Upper lobe of left lung (tissue), 6 donors: ENCODE results near the gene FGF1. TPM values are rescaled to one million over a fixed set of nuclear protein-coding genes. Genes with fewer than 3 reads are reported as not detected.

ENCODE experiments used
- ATAC-seq, 2 donors: fragments of 200-7000 bp; cut with Tn5 transposase; one replicate each; pipeline ENCODE4 v1.9.1; 2022; ENCODE audit warnings: mild to moderate bottlenecking in 2 of 2, moderate library complexity in 2 of 2; ENCODE audit not compliant: low FRiP score in 2 of 2
- DNase-seq, 2 donors: peaks; one replicate each; pipeline ENCODE4 v3.0.0-alpha.2; 2019 to 2020
- H3K27ac ChIP-seq, 4 donors: fragments of 200-600 bp; sonication (generic); one replicate each; pipeline ENCODE4 v1.5.1; 2016 to 2019
- H3K27me3 ChIP-seq, 4 donors: fragments of 200-600 bp; sonication (generic); one replicate each; pipeline ENCODE4 v1.5.1; 2017 to 2019
- H3K36me3 ChIP-seq, 4 donors: fragments of 200-600 bp; sonication (generic); one replicate each; pipeline ENCODE4 v1.5.1; 2016 to 2019
- H3K4me1 ChIP-seq, 4 donors: fragments of 200-600 bp; sonication (generic); one replicate each; pipeline ENCODE4 v1.5.1; 2018 to 2019
- H3K4me3 ChIP-seq, 4 donors: fragments of 200-600 bp; sonication (generic); one replicate each; pipeline ENCODE4 v1.5.1; 2017 to 2019; ENCODE audit warnings: mild to moderate bottlenecking in 2 of 4, moderate library complexity in 1 of 4
- H3K9me3 ChIP-seq, 4 donors: fragments of 200-600 bp; sonication (generic); one replicate each; pipeline ENCODE4 v1.5.1; 2018 to 2019
- EP300 ChIP-seq, 4 donors: sonication (generic); formaldehyde crosslinking; IDR thresholded peaks; one replicate each; pipeline ENCODE4 v1.5.1; 2017; ENCODE audit warnings: antibody characterized with exemption in 4 of 4, control low read depth in 2 of 4
- POLR2A ChIP-seq, 4 donors: fragments of 450-650 bp; IDR thresholded peaks; one replicate each; pipeline ENCODE4 v1.5.1; 2016 to 2017; ENCODE audit warnings: antibody characterized with exemption in 4 of 4, mild to moderate bottlenecking in 2 of 4
- POLR2AphosphoS5 ChIP-seq, 2 donors: sonication (generic); formaldehyde crosslinking; IDR thresholded peaks; one replicate each; pipeline ENCODE4 v1.5.1; 2017; ENCODE audit warnings: antibody characterized with exemption in 2 of 2
- WGBS, 2 donors: methylation state at CpG; one replicate each; pipeline ENCODE4 v1.1.5; 2017 to 2018; 5-methylcytosine and 5-hydroxymethylcytosine counted together
- total RNA-seq, 6 donors: library from RNA; depleted of rRNA in 4 of 6; stranded (reverse); fragments of >200 nt in 4 of 6; gene quantifications; one replicate each; pipeline versions ENCODE4 v1.1.0 to v1.2.1, GENCODE V29; 2016 to 2021
- TF ChIP-seq, protein P1 (sequence below), 6 experiments: fragments of 450-650 bp in 4 of 6; fragments of 200-600 bp in 2 of 6; sonication (generic) in 2 of 6; IDR thresholded peaks; one replicate each; pipeline ENCODE4 v1.5.1; 2016 to 2019; ENCODE audit warnings: antibody characterized with exemption in 6 of 6
- donor health status: DM: no; HTN: no; CAD: no; lungs with moderate emphysema.
- donor health status: DM: no; HTN: yes; CAD: no; lungs with severe emphysema.

Gene FGF1
- total RNA-seq, 6 donors from 2014 or later, result 0.63 to 1.3 (median 0.77) TPM; not detected in 2

DNA sequence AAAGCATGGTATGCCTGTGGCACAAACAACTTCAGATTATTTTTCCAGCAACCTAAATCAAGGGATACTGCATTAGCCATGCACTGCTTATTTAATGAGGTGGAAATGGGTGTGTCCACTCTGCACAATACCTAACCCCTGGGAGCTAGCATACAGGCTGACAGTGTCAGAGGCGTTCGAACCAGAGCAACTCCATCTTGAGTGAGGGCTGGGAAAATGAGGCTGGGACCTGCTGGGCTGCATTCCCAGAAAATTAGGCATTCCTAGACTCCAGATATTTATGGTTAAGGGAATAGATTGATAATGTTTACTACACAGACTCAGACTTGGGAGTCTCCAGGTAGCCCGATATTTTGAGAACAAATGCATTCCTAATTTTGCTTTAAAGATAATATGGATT, 2.8 kb downstream of the FGF1 start:
- H3K9me3 ChIP-seq, result no peaks in the 10 kb centered on the region
- WGBS, 2 donors, result 85 to 87% methylated on average over 3 of the region's 3 CpGs
- no peak for TF ChIP-seq POLR2AphosphoS5 (IDR thresholded peaks at IDR 0.05)
- TF ChIP-seq, protein P1, sequence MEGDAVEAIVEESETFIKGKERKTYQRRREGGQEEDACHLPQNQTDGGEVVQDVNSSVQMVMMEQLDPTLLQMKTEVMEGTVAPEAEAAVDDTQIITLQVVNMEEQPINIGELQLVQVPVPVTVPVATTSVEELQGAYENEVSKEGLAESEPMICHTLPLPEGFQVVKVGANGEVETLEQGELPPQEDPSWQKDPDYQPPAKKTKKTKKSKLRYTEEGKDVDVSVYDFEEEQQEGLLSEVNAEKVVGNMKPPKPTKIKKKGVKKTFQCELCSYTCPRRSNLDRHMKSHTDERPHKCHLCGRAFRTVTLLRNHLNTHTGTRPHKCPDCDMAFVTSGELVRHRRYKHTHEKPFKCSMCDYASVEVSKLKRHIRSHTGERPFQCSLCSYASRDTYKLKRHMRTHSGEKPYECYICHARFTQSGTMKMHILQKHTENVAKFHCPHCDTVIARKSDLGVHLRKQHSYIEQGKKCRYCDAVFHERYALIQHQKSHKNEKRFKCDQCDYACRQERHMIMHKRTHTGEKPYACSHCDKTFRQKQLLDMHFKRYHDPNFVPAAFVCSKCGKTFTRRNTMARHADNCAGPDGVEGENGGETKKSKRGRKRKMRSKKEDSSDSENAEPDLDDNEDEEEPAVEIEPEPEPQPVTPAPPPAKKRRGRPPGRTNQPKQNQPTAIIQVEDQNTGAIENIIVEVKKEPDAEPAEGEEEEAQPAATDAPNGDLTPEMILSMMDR (IDR thresholded peaks at IDR 0.05), result no peak
- TF ChIP-seq POLR2A (IDR thresholded peaks at IDR 0.05), result no peak
- TF ChIP-seq EP300 (IDR thresholded peaks at IDR 0.05), result no peak

DNA sequence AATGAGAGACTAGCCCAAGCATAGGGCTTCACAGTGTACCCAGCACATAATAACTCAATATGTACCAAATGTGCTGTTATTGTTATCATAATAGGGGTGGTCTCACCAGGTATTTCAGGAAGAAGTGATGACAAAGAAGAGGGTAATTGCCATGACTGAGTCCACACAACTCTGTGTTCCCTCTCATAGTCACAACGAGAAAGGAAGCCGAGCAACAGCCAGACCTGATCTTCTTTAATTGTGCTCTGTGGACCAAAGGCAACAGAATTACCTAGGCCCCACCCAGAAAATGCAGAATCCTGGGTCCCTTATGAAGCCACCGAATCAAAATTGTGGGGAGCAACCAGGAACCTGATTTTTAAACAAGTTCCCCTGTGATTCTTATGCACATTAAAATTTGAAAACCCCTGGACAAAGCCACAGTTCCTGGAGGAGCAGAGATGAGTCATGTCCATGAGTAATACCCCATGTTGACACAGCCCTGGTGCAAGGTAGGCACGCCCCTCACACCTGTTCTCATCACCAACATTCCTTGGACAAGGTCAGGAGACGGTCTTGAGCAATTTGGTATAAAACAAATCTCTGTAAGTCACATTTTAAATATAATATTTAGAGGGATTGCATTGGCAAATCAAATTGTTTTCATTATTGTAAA, 5.2 kb downstream of the FGF1 start:
- no peaks in the 10 kb centered on the region for H3K36me3 ChIP-seq
- H3K9me3 ChIP-seq, result no peaks in the 10 kb centered on the region
- DNase-seq (peak in 1 of 2 donors; percentile 72), ATAC-seq (peak in 1 of 2 donors; percentile 61)
- no peak overlapping the region for H3K4me3 ChIP-seq
- TF ChIP-seq POLR2A (IDR thresholded peaks at IDR 0.05) (no peak), EP300 (IDR thresholded peaks at IDR 0.05) (no peak), POLR2AphosphoS5 (IDR thresholded peaks at IDR 0.05) (no peak)
- TF ChIP-seq, protein P1 (IDR thresholded peaks at IDR 0.05), result no peak
- H3K4me1 ChIP-seq, result peaks cover 0 to 15% (median 4%) of the 10 kb centered on the region in 4 donors
- 82 to 86% methylated on average over 5 of the region's 5 CpGs for WGBS, 2 donors
- H3K27ac ChIP-seq, result no peak overlapping the region
- no peaks in the 10 kb centered on the region for H3K27me3 ChIP-seq

More for the DNA sequence above, 2.8 kb downstream of the FGF1 start:
- Histone ChIP-seq H3K36me3 (no peaks in the 10 kb centered on the region), H3K4me1 (peaks cover 0 to 15% (median 4%) of the 10 kb centered on the region in 4 donors), H3K27me3 (no peaks in the 10 kb centered on the region), H3K4me3 (no peak overlapping the region), H3K27ac (no peak overlapping the region)
- no peak for DNase-seq
- no peak for ATAC-seq

GRCh38 chr5:142679744-142680143, 6.1 kb downstream of the FGF1 start:
- Histone ChIP-seq H3K27me3 (no peaks in the 10 kb centered on the region), H3K36me3 (no peaks in the 10 kb centered on the region), H3K9me3 (no peaks in the 10 kb centered on the region), H3K4me3 (no peak overlapping the region), H3K27ac (no peak overlapping the region), H3K4me1 (peaks cover 0 to 8% (median 0%) of the 10 kb centered on the region in 4 donors)
- WGBS, 2 donors, result 94 to 95% methylated on average over 2 of the region's 2 CpGs
- DNase-seq, result no peak
- no peak for ATAC-seq
- TF ChIP-seq, protein P1 (IDR thresholded peaks at IDR 0.05), result no peak
- no peak for TF ChIP-seq POLR2AphosphoS5 (IDR thresholded peaks at IDR 0.05)
- no peak for TF ChIP-seq EP300 (IDR thresholded peaks at IDR 0.05)
- TF ChIP-seq POLR2A (IDR thresholded peaks at IDR 0.05), result no peak

- WGBS, 2 donors, result 94 to 97% methylated on average over 4 of the region's 4 CpGs
- ATAC-seq (no peak), DNase-seq (no peak)
- Histone ChIP-seq H3K27me3 (no peaks in the 10 kb centered on the region), H3K27ac (no peak overlapping the region), H3K4me1 (no peaks in the 10 kb centered on the region), H3K4me3 (no peak overlapping the region), H3K9me3 (no peaks in the 10 kb centered on the region), H3K36me3 (no peaks in the 10 kb centered on the region)
- TF ChIP-seq EP300 (IDR thresholded peaks at IDR 0.05), result no peak
- TF ChIP-seq POLR2A (IDR thresholded peaks at IDR 0.05), result no peak
- no peak for TF ChIP-seq POLR2AphosphoS5 (IDR thresholded peaks at IDR 0.05)
- TF ChIP-seq, protein P1 (IDR thresholded peaks at IDR 0.05), result no peak
Measured at GRCh38 chr5:142678529-142678928, 7.4 kb downstream of the FGF1 start.

GRCh38 chr5:142677198-142677597, 8.7 kb downstream of the FGF1 start:
- H3K9me3 ChIP-seq, result no peaks in the 10 kb centered on the region
- DNase-seq, result no peak
- TF ChIP-seq EP300 (IDR thresholded peaks at IDR 0.05) (no peak), POLR2AphosphoS5 (IDR thresholded peaks at IDR 0.05) (no peak), POLR2A (IDR thresholded peaks at IDR 0.05) (no peak)
- TF ChIP-seq, protein P1 (IDR thresholded peaks at IDR 0.05), result no peak
- no peaks in the 10 kb centered on the region for H3K36me3 ChIP-seq
- no peaks in the 10 kb centered on the region for H3K4me1 ChIP-seq
- 94 to 100% methylated on average over 1 to 2 of the region's 2 CpGs for WGBS, 2 donors
- H3K4me3 ChIP-seq, result no peak overlapping the region
- H3K27ac ChIP-seq, result no peak overlapping the region
- H3K27me3 ChIP-seq, result no peaks in the 10 kb centered on the region
- no peak for ATAC-seq
